Keratinocyte (primary cell): ENCODE results near the gene GH1. TPM values are rescaled to one million over a fixed set of nuclear protein-coding genes. Genes with fewer than 3 reads are reported as not detected.

Source experiments
- DNase-seq: peaks from one replicate; pipeline ENCODE4 v3.0.0-alpha.2; 2011; ENCODE audit warnings: low read depth, missing footprints, low spot score
- FAIRE-seq: peaks from 2 replicates; lab custom pipeline; 2011; peaks lifted over from hg19 to GRCh38; lab: Jason Lieb, UNC
- H2AFZ ChIP-seq: 2 replicates; pipeline ENCODE4 v1.6.0; 2012; ENCODE audit warnings: low read length, control low read depth, inconsistent platforms; ENCODE audit not compliant: control insufficient read depth
- H3K27ac ChIP-seq: 2 replicates; pipeline ENCODE4 v1.5.1; 2011; ENCODE audit warnings: low read length; ENCODE audit not compliant: control insufficient read depth, insufficient read depth
- H3K27me3 ChIP-seq: 3 replicates; pipeline ENCODE4 v1.6.0; 2011; ENCODE audit warnings: low read length; ENCODE audit not compliant: control insufficient read depth, insufficient read depth; ENCODE audit errors: extremely low read depth
- H3K36me3 ChIP-seq, 2 experiments: 2 replicates in 1 of 2; 3 replicates in 1 of 2; pipeline ENCODE4 v1.5.1; 2011; ENCODE audit warnings: low read length in 2 of 2, mild to moderate bottlenecking in 1 of 2; ENCODE audit not compliant: control insufficient read depth in 2 of 2, insufficient read depth in 2 of 2; ENCODE audit errors: extremely low read depth in 1 of 2
- H3K4me1 ChIP-seq: 3 replicates; pipeline ENCODE4 v1.5.1; 2011; ENCODE audit warnings: low read length; ENCODE audit not compliant: control insufficient read depth, insufficient read depth; ENCODE audit errors: extremely low read depth
- H3K4me2 ChIP-seq: 3 replicates; pipeline ENCODE4 v1.6.0; 2011; ENCODE audit warnings: low read depth, low read length; ENCODE audit not compliant: control insufficient read depth, insufficient read depth; ENCODE audit errors: extremely low read depth
- H3K4me3 ChIP-seq, 3 experiments: fragments of 200-600 bp in 1 of 3; sonication (generic) in 1 of 3; 2 replicates in 2 of 3; 3 replicates in 1 of 3; pipeline ENCODE4 v1.5.1; 2011 to 2016; ENCODE audit warnings: low read length in 3 of 3, mild to moderate bottlenecking in 3 of 3, control low read depth in 2 of 3, inconsistent platforms in 1 of 3, low read depth in 1 of 3, mixed read lengths in 1 of 3, mixed run types in 1 of 3, moderate library complexity in 1 of 3; ENCODE audit not compliant: control insufficient read depth in 2 of 3, insufficient read depth in 2 of 3; ENCODE audit errors: extremely low read depth in 1 of 3
- H3K79me2 ChIP-seq: 2 replicates; pipeline ENCODE4 v1.6.0; 2012; ENCODE audit warnings: low read length; ENCODE audit not compliant: control insufficient read depth, insufficient read depth
- H3K9ac ChIP-seq: 3 replicates; pipeline ENCODE4 v1.6.0; 2011; ENCODE audit warnings: low read length; ENCODE audit not compliant: control insufficient read depth, insufficient read depth; ENCODE audit errors: extremely low read depth
- H3K9me1 ChIP-seq: 3 replicates; pipeline ENCODE4 v1.6.0; 2011; ENCODE audit warnings: low read length; ENCODE audit not compliant: control insufficient read depth, insufficient read depth; ENCODE audit errors: extremely low read depth
- H3K9me3 ChIP-seq: 2 replicates; pipeline ENCODE4 v1.5.1; 2012; ENCODE audit warnings: low read depth, low read length; ENCODE audit not compliant: control insufficient read depth
- H4K20me1 ChIP-seq: 3 replicates; pipeline ENCODE4 v1.6.0; 2011; ENCODE audit warnings: low read length; ENCODE audit not compliant: control insufficient read depth, insufficient read depth; ENCODE audit errors: extremely low read depth
- EZH2 ChIP-seq: IDR thresholded peaks from one replicate; pipeline ENCODE4 v1.6.1; 2012; ENCODE audit warnings: inconsistent platforms, mild to moderate bottlenecking, low read length, moderate library complexity
- dilution Hi-C: fragments of 300-500 bp; cut with MboI; formaldehyde crosslinking; loops from one replicate; pipeline ENCODE4 v1.7.0; 2020; ENCODE audit warnings: low sequenced_read_pairs; ENCODE audit not compliant: extremely low pct_ligation_motif_present
- polyA plus RNA-seq, 5 experiments: library from polyadenylated mRNA; depleted of rRNA in 3 of 5; stranded (reverse) in 3 of 5; stranded (forward) in 1 of 5; unstranded in 1 of 5; fragments of >200 nt; gene quantifications; 1 replicate in 1 of 5; 2 replicates in 3 of 5; 3 replicates in 1 of 5; pipeline versions ENCODE4 v1.2.1 to v1.2.3, GENCODE V29; 2011 to 2012; ENCODE audit warnings: missing spikeins in 2 of 5, low read depth in 1 of 5, low replicate concordance in 1 of 5
- TF ChIP-seq, protein P1 (sequence below), 3 experiments: IDR thresholded peaks in 1 of 3; conservative IDR thresholded peaks in 1 of 3; optimal IDR thresholded peaks in 1 of 3; 2 replicates in 2 of 3; 3 replicates in 1 of 3; pipeline versions ENCODE3 to v1.5.1; 2011; ENCODE audit warnings: low read length in 3 of 3, mild to moderate bottlenecking in 3 of 3, moderate library complexity in 2 of 3, control low read depth in 1 of 3, inconsistent platforms in 1 of 3; ENCODE audit not compliant: insufficient read depth in 2 of 3; ENCODE audit errors: extremely low read depth in 1 of 3

Gene GH1
- polyA plus RNA-seq, 1 donor (not counting 4 experiments of a cell fraction or from before 2014, with no cell fraction given): not detected

DNA sequence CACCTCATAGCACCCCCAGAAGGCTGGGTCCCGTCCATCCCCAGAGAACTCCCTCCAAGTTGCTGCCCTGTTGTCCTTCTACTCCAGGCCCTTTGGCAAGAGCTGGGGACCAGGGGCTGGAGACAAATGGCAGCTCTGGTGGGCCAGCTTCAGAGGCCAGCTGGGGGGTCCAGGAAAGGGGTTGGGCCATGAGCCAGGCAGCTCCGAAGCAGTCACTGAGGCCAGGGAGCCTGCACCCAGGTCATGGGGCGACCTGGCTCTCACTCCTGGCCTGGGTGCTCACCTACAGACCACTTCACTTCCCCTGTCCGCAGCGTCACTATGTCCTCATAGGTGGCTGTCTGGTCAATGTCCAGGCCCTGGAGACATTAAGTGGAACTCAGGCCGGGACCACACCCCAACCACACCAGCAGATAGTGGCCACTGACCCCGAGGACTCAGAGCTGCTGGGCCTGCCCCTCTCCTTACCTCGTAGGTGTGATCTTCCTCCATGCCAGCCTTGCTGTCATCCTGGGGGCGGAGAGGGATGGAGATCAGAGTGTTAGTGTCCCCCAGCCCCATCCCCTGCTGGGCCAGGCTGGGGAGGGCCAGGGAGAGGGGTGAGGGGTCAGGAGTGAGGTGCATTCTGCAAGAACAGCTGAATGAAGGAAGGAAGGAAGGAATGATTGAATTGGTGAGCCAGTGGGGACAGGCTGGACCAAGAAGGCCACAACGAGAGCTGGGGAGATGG, 10.5 kb upstream of the GH1 start:
- FAIRE-seq (no peak), DNase-seq (no peak)
- H3K4me3 ChIP-seq: no peak overlapping the region
- no peaks in the 10 kb centered on the region for H3K9me1 ChIP-seq
- H3K9ac ChIP-seq: no peak overlapping the region
- dilution Hi-C loops: no loop called here
- H3K9me3 ChIP-seq: no peaks in the 10 kb centered on the region
- H3K4me2 ChIP-seq: no peak overlapping the region
- H3K4me1 ChIP-seq: peaks cover 10% of the 10 kb centered on the region
- no peaks in the 10 kb centered on the region for H4K20me1 ChIP-seq
- peaks cover 10% of the 10 kb centered on the region for H3K27me3 ChIP-seq
- H3K79me2 ChIP-seq: no peaks in the 10 kb centered on the region
- no peak overlapping the region for H3K27ac ChIP-seq
- H3K36me3 ChIP-seq: no peaks in the 10 kb centered on the region
- no peak for TF ChIP-seq EZH2
- TF ChIP-seq, protein P1, sequence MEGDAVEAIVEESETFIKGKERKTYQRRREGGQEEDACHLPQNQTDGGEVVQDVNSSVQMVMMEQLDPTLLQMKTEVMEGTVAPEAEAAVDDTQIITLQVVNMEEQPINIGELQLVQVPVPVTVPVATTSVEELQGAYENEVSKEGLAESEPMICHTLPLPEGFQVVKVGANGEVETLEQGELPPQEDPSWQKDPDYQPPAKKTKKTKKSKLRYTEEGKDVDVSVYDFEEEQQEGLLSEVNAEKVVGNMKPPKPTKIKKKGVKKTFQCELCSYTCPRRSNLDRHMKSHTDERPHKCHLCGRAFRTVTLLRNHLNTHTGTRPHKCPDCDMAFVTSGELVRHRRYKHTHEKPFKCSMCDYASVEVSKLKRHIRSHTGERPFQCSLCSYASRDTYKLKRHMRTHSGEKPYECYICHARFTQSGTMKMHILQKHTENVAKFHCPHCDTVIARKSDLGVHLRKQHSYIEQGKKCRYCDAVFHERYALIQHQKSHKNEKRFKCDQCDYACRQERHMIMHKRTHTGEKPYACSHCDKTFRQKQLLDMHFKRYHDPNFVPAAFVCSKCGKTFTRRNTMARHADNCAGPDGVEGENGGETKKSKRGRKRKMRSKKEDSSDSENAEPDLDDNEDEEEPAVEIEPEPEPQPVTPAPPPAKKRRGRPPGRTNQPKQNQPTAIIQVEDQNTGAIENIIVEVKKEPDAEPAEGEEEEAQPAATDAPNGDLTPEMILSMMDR (optimal IDR thresholded peaks at IDR 0.05 in 1 of 3, IDR thresholded peaks at IDR 0.05 in 1 of 3, conservative IDR thresholded peaks at IDR 0.05 in 1 of 3; ENCODE audit: extremely low read depth in 1 of 3, insufficient read depth in 2 of 3, low read length in 3 of 3): no peak
- H2AFZ ChIP-seq: no peak overlapping the region

DNA sequence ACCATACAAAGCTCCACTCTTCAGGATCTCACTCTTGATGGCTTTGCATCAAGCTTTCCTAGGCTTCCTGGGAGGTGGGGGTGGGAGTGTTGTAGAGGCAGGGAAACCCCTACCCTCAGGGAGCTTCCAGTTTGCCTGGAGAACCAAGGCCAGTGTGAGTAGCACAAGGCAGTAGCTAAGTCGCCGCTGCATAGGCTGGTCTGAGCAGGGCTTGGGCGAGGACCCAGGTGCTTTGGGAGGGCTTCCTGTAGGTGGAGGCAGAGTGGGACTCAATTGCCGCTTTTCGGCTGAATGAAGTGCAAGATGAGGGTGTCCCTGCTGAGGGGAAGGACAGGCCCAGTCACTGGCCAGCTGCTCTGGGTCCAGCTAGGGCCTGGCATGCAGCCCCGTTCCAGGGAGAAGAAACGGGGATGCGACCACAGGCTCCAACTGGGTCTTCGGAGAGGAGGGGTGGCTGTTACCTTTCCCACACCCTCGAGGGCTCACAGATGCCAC, 9.6 kb upstream of the GH1 start:
- TF ChIP-seq, protein P1 (optimal IDR thresholded peaks at IDR 0.05 in 1 of 3, IDR thresholded peaks at IDR 0.05 in 1 of 3, conservative IDR thresholded peaks at IDR 0.05 in 1 of 3; ENCODE audit: extremely low read depth in 1 of 3, insufficient read depth in 2 of 3, low read length in 3 of 3): no peak
- no peak for TF ChIP-seq EZH2
- Histone ChIP-seq H3K9me3 (no peaks in the 10 kb centered on the region), H3K4me1 (peaks cover 10% of the 10 kb centered on the region), H4K20me1 (no peaks in the 10 kb centered on the region), H3K4me3 (no peak overlapping the region), H3K9ac (no peak overlapping the region), H3K36me3 (no peaks in the 10 kb centered on the region), H3K79me2 (no peaks in the 10 kb centered on the region), H3K27ac (no peak overlapping the region), H2AFZ (no peak overlapping the region), H3K27me3 (peaks cover 7% of the 10 kb centered on the region), H3K4me2 (no peak overlapping the region), H3K9me1 (no peaks in the 10 kb centered on the region)
- no peak for DNase-seq
- no peak for FAIRE-seq
- dilution Hi-C loops: no loop called here
